Duodenal mucosa (tissue), 2 donors: ENCODE results near the gene PPBP.

ENCODE experiments used
- H3K27ac ChIP-seq: one replicate; pipeline ENCODE4 v1.7.0; 2013; ENCODE audit warnings: low read depth, low read length
- H3K27me3 ChIP-seq, 2 donors: one replicate each; pipeline ENCODE4 v1.7.0; 2013; ENCODE audit warnings: low read length in 2 of 2, control low read depth in 1 of 2; ENCODE audit not compliant: insufficient read depth in 2 of 2, control insufficient read depth in 1 of 2
- H3K36me3 ChIP-seq, 2 donors: one replicate each; pipeline ENCODE4 v1.7.0; 2013; ENCODE audit warnings: low read length in 2 of 2, control low read depth in 1 of 2; ENCODE audit not compliant: insufficient read depth in 2 of 2, control insufficient read depth in 1 of 2
- H3K4me1 ChIP-seq, 2 donors: one replicate each; pipeline ENCODE4 v1.7.0; 2013; ENCODE audit warnings: low read length in 2 of 2, control low read depth in 1 of 2; ENCODE audit not compliant: insufficient read depth in 2 of 2, control insufficient read depth in 1 of 2
- H3K4me3 ChIP-seq, 2 donors: one replicate each; pipeline ENCODE4 v1.7.0; 2013; ENCODE audit warnings: low read length in 2 of 2, low read depth in 1 of 2
- H3K9ac ChIP-seq, 2 donors: one replicate each; pipeline ENCODE4 v1.7.0; 2013; ENCODE audit warnings: low read length in 2 of 2, low read depth in 1 of 2
- H3K9me3 ChIP-seq, 2 donors: one replicate each; pipeline ENCODE4 v1.7.0; 2013; ENCODE audit warnings: low read length in 2 of 2, control low read depth in 1 of 2; ENCODE audit not compliant: control insufficient read depth in 1 of 2

The PPBP gene

GRCh38 chr4:74018116-74018515 lies 30.1 kb upstream of the PPBP start:
- Histone ChIP-seq H3K27ac (no peak overlapping the region), H3K36me3 (no peaks in the 10 kb centered on the region), H3K4me3 (no peak overlapping the region), H3K4me1 (no peaks in the 10 kb centered on the region), H3K9me3 (no peaks in the 10 kb centered on the region), H3K9ac (no peak overlapping the region), H3K27me3 (no peaks in the 10 kb centered on the region)

GRCh38 chr4:74016068-74016467 lies 28.1 kb upstream of the PPBP start:
- Histone ChIP-seq H3K27me3 (no peaks in the 10 kb centered on the region), H3K27ac (no peak overlapping the region), H3K4me1 (no peaks in the 10 kb centered on the region), H3K36me3 (no peaks in the 10 kb centered on the region), H3K9me3 (no peaks in the 10 kb centered on the region), H3K4me3 (no peak overlapping the region), H3K9ac (no peak overlapping the region)

- no peak overlapping the region for H3K27ac ChIP-seq
- H3K4me1 ChIP-seq: no peaks in the 10 kb centered on the region
- H3K4me3 ChIP-seq: no peak overlapping the region
- H3K27me3 ChIP-seq: no peaks in the 10 kb centered on the region
- no peak overlapping the region for H3K9ac ChIP-seq
- H3K36me3 ChIP-seq: no peaks in the 10 kb centered on the region
- no peaks in the 10 kb centered on the region for H3K9me3 ChIP-seq
These were observed 27.3 kb upstream of the PPBP start for GRCh38 chr4:74015126-74015780.

- Histone ChIP-seq H3K27me3 (no peaks in the 10 kb centered on the region), H3K9ac (no peak overlapping the region), H3K36me3 (no peaks in the 10 kb centered on the region), H3K4me3 (no peak overlapping the region), H3K4me1 (no peaks in the 10 kb centered on the region), H3K27ac (no peak overlapping the region), H3K9me3 (no peaks in the 10 kb centered on the region)
These were observed 26.3 kb upstream of the PPBP start for GRCh38 chr4:74014332-74014731.

- Histone ChIP-seq H3K9ac (no peak overlapping the region), H3K9me3 (no peaks in the 10 kb centered on the region), H3K4me3 (no peak overlapping the region), H3K27ac (no peak overlapping the region), H3K27me3 (no peaks in the 10 kb centered on the region), H3K4me1 (no peaks in the 10 kb centered on the region), H3K36me3 (no peaks in the 10 kb centered on the region)
These were observed 25.3 kb upstream of the PPBP start for GRCh38 chr4:74013264-74013663.

- H3K27me3 ChIP-seq: no peaks in the 10 kb centered on the region
- H3K36me3 ChIP-seq: no peaks in the 10 kb centered on the region
- no peak overlapping the region for H3K27ac ChIP-seq
- no peak overlapping the region for H3K4me3 ChIP-seq
- H3K4me1 ChIP-seq: no peaks in the 10 kb centered on the region
- no peak overlapping the region for H3K9ac ChIP-seq
- H3K9me3 ChIP-seq: no peaks in the 10 kb centered on the region
These were observed 24.1 kb upstream of the PPBP start for GRCh38 chr4:74012130-74012529.

GRCh38 chr4:74009307-74009706 lies 21.3 kb upstream of the PPBP start:
- no peak overlapping the region for H3K4me3 ChIP-seq

GRCh38 chr4:74006009-74006476 lies 18.1 kb upstream of the PPBP start:
- H3K36me3 ChIP-seq: no peaks in the 10 kb centered on the region
- H3K4me1 ChIP-seq: peaks cover 0 to 3% of the 10 kb centered on the region in 2 donors
- H3K9me3 ChIP-seq: no peaks in the 10 kb centered on the region
- no peak overlapping the region for H3K4me3 ChIP-seq
- no peak overlapping the region for H3K27ac ChIP-seq
- no peak overlapping the region for H3K9ac ChIP-seq
- no peaks in the 10 kb centered on the region for H3K27me3 ChIP-seq

More at GRCh38 chr4:74009307-74009706, 21.3 kb upstream of the PPBP start:
- no peak overlapping the region for H3K27ac ChIP-seq
- H3K9me3 ChIP-seq: no peaks in the 10 kb centered on the region
- H3K27me3 ChIP-seq: no peaks in the 10 kb centered on the region
- peaks cover 0 to 3% of the 10 kb centered on the region in 2 donors for H3K4me1 ChIP-seq
- H3K36me3 ChIP-seq: no peaks in the 10 kb centered on the region
- H3K9ac ChIP-seq: no peak overlapping the region

GRCh38 chr4:74005528-74005927 lies 17.5 kb upstream of the PPBP start:
- Histone ChIP-seq H3K36me3 (no peaks in the 10 kb centered on the region), H3K27ac (no peak overlapping the region), H3K9me3 (no peaks in the 10 kb centered on the region), H3K9ac (no peak overlapping the region), H3K4me3 (no peak overlapping the region), H3K4me1 (peaks cover 0 to 3% of the 10 kb centered on the region in 2 donors), H3K27me3 (no peaks in the 10 kb centered on the region)

GRCh38 chr4:74004668-74005067 lies 16.7 kb upstream of the PPBP start:
- Histone ChIP-seq H3K4me1 (peaks cover 0 to 3% of the 10 kb centered on the region in 2 donors), H3K36me3 (no peaks in the 10 kb centered on the region), H3K4me3 (no peak overlapping the region), H3K9me3 (no peaks in the 10 kb centered on the region), H3K9ac (no peak overlapping the region), H3K27ac (no peak overlapping the region), H3K27me3 (no peaks in the 10 kb centered on the region)
